Heart left ventricle (tissue), 16 donors: ENCODE data around the gene DIAPH3. TPM values are rescaled to one million over a fixed set of nuclear protein-coding genes. Genes with fewer than 3 reads are reported as not detected.

ENCODE experiments used
- ATAC-seq, 4 donors: fragments of 200-7000 bp; cut with Tn5 transposase; one replicate each; pipeline ENCODE4 v1.9.1; 2020 to 2022; ENCODE audit warnings: moderate library complexity in 4 of 4, mild to moderate bottlenecking in 3 of 4, moderate number of reproducible peaks in 1 of 4
- DNase-seq, 5 donors: peaks; one replicate each; pipeline ENCODE4 v3.0.0-alpha.2; 2020
- H3K27ac ChIP-seq, 12 donors: fragments of 200-600 bp; sonication (generic) in 4 of 12; one replicate each; pipeline versions ENCODE4 v1.5.0 to v1.8.0; 2016 to 2022; ENCODE audit warnings: mild to moderate bottlenecking in 2 of 12
- H3K27me3 ChIP-seq, 9 donors: fragments of 200-600 bp; sonication (generic) in 2 of 9; one replicate each; pipeline versions ENCODE4 v1.5.1 to v1.8.0; 2016 to 2022; ENCODE audit warnings: mild to moderate bottlenecking in 3 of 9
- H3K36me3 ChIP-seq, 9 donors: fragments of 200-600 bp; sonication (generic) in 2 of 9; one replicate each; pipeline versions ENCODE4 v1.5.0 to v1.8.0; 2018 to 2022; ENCODE audit warnings: mild to moderate bottlenecking in 2 of 9
- H3K4me1 ChIP-seq, 12 donors: fragments of 200-600 bp; sonication (generic) in 4 of 12; one replicate each; pipeline versions ENCODE4 v1.5.0 to v1.8.0; 2016 to 2022; ENCODE audit warnings: mild to moderate bottlenecking in 3 of 12
- H3K4me3 ChIP-seq, 12 donors: fragments of 200-600 bp; sonication (generic) in 4 of 12; one replicate each; pipeline versions ENCODE4 v1.5.0 to v1.8.0; 2017 to 2022; ENCODE audit warnings: mild to moderate bottlenecking in 9 of 12, moderate library complexity in 4 of 12
- H3K9me3 ChIP-seq, 12 donors: fragments of 200-600 bp; sonication (generic) in 4 of 12; one replicate each; pipeline versions ENCODE4 v1.5.0 to v1.8.0; 2016 to 2022; ENCODE audit warnings: mild to moderate bottlenecking in 1 of 12
- POLR2A ChIP-seq, 2 donors: fragments of 450-650 bp; IDR thresholded peaks; one replicate each; pipeline ENCODE4 v1.6.1; 2017; ENCODE audit warnings: antibody characterized with exemption in 2 of 2, mild to moderate bottlenecking in 2 of 2, moderate library complexity in 2 of 2
- WGBS, 4 donors: extraction: QIAGEN DNeasy Blood & Tissue Kit in 2 of 4; methylation state at CpG; one replicate each; pipeline versions ENCODE4 v1.1.5 to v1.1.7; 2013 to 2018; 5-methylcytosine and 5-hydroxymethylcytosine counted together
- intact Hi-C, 10 donors: fragments of 100-400 bp; cut with DNase I; formaldehyde crosslinking; loops; one replicate each; pipeline versions ENCODE4 v1.11.1 to v1.14.2; 2022
- polyA plus RNA-seq, 2 donors: library from polyadenylated mRNA; stranded (reverse); fragments of 200-250 nt; gene quantifications; one replicate each; pipeline ENCODE4 v1.2.3, GENCODE V29; 2013
- total RNA-seq, 9 donors: library from RNA; depleted of rRNA in 2 of 9; stranded (reverse); fragments of >200 nt in 2 of 9; fragmentation: NEBNext Ultra II Directional in 3 of 9; extraction: Animal tissue kit (Norgen Biotek cat#: 25700) in 3 of 9; gene quantifications; one replicate each; pipeline versions ENCODE4 v1.1.0 to v1.2.4, GENCODE V29; 2016 to 2023
- TF ChIP-seq, protein P1 (sequence below), 12 donors: fragments of 200-600 bp; sonication (generic) in 4 of 12; IDR thresholded peaks; one replicate each; pipeline versions ENCODE4 v1.5.0 to v1.8.0; 2018 to 2022; ENCODE audit warnings: antibody characterized with exemption in 12 of 12, mild to moderate bottlenecking in 5 of 12
- donor health status: ischemic (EF 13 %, LVEDD 7.1; RV severe dilation, severe dysfunction).
- donor health status: healthy with polysubstance abuse.
- donor health status: DM: no; HTN: yes; CAD: no.
- donor health status: DM: no; HTN: no; CAD: no.
- donor health status: ischemic (EF 25% LVEDD 6.9; RV normal size, moderate dysfunction).
- donor health status: ischemic (EF 25% LVEDD 5.7; RV mildly dilated, moderate dysfunction).
- donor health status: healthy.
- donor health status: DM: yes; HTN: yes; CAD: no.
- donor health status: ischemic (EF 35%, LVEDD 5.7; RV mildly dilated, moderate dysfunction).
- donor health status: nonischemic (EF 11% LVEDD 7.7; RV severe dilation, severe dysfunction).
- donor health status: DM: yes; HTN: yes; CAD: no.
- donor health status: PGD.
- donor health status: ischemic (EF 29% LVEDD 5.4; RV normal size, mild dysfunction).
- donor health status: nonischemic (EF 23%, LVEDD 6.1; RV moderate dilation, normal function).

The DIAPH3 gene
- total and polyA plus RNA-seq, 11 donors = 0.03 to 3.2 (median 0.19) TPM

DNA sequence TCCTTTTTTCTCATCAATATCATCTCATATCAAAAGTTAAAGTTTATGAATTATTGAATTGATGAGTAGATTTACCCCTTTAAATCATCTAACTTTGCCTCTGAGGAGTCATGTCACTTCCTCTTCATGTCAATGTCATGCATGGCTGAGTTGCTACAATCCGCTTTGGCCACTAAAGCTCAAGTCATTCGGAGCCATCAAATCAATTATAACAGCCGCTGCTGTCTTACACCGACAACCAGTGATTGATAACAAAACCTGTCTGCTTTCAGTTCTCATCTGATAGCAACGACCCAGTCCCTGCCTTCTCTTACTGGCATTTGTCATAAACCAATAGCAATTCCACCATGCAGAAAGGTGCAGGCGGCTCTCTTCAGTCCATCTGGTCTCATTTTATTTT lies 429.3 kb downstream of the DIAPH3 start:
- DNase-seq = no peak
- no peaks in the 10 kb centered on the region for H3K27me3 ChIP-seq
- ATAC-seq = no peak
- H3K9me3 ChIP-seq = no peaks in the 10 kb centered on the region
- WGBS, 4 donors = 66 to 72% (median 70%) methylated on average over 6 of the region's 6 CpGs
- TF ChIP-seq, protein P1, sequence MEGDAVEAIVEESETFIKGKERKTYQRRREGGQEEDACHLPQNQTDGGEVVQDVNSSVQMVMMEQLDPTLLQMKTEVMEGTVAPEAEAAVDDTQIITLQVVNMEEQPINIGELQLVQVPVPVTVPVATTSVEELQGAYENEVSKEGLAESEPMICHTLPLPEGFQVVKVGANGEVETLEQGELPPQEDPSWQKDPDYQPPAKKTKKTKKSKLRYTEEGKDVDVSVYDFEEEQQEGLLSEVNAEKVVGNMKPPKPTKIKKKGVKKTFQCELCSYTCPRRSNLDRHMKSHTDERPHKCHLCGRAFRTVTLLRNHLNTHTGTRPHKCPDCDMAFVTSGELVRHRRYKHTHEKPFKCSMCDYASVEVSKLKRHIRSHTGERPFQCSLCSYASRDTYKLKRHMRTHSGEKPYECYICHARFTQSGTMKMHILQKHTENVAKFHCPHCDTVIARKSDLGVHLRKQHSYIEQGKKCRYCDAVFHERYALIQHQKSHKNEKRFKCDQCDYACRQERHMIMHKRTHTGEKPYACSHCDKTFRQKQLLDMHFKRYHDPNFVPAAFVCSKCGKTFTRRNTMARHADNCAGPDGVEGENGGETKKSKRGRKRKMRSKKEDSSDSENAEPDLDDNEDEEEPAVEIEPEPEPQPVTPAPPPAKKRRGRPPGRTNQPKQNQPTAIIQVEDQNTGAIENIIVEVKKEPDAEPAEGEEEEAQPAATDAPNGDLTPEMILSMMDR (IDR thresholded peaks at IDR 0.05) = no peak
- no peak for TF ChIP-seq POLR2A (IDR thresholded peaks at IDR 0.05)
- no peak overlapping the region for H3K27ac ChIP-seq
- intact Hi-C loops = no loop called here
- no peaks in the 10 kb centered on the region for H3K4me1 ChIP-seq
- no peaks in the 10 kb centered on the region for H3K36me3 ChIP-seq
- H3K4me3 ChIP-seq = no peak overlapping the region

DNA sequence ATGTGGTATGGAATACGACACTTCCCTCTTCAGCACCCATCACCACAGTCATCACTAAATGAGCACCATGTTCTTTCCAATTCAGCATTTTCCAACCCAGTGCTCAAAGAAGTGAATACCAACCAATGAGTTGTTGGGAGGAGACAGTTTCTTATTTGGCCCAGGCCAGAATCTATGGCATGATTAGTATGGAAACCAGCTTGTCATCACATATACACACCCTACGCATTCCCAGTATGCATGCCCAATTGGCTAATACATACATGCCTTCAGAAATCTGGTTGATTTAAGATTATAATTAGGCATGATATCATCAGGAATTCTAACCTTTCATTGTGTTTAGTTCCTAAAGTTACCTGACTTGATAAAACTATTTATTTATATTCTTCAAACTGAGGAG lies 430.0 kb downstream of the DIAPH3 start:
- Histone ChIP-seq H3K27me3 (no peaks in the 10 kb centered on the region), H3K27ac (no peak overlapping the region), H3K36me3 (no peaks in the 10 kb centered on the region), H3K9me3 (no peaks in the 10 kb centered on the region), H3K4me3 (no peak overlapping the region), H3K4me1 (no peaks in the 10 kb centered on the region)
- ATAC-seq (no peak), DNase-seq (no peak)
- WGBS, 4 donors = 92 to 98% (median 97%) methylated on average over 2 of the region's 2 CpGs
- TF ChIP-seq, protein P1 (IDR thresholded peaks at IDR 0.05) = no peak
- TF ChIP-seq POLR2A (IDR thresholded peaks at IDR 0.05) = no peak
- intact Hi-C loops = no loop called here

DNA sequence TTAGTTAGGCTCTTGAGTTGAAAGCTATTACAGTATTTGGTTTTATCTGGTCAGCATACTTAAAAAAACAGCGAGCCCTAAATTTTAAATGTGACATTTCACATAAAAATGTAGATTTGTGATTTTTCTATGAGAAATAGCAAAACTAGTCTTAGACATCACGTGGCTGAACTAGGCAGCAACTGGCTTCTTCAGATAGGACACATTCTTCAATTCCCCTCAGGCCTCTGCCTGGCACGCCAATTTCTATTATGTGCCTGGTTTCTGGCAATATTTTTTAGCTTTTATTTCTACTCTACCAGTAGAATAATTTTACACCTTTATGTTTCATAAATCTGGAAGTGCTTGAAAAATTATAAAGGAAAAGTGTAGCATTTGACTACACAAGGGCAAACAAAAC lies 433.7 kb downstream of the DIAPH3 start:
- H3K27ac ChIP-seq = no peak overlapping the region
- H3K9me3 ChIP-seq = no peaks in the 10 kb centered on the region
- no peak for DNase-seq
- no peaks in the 10 kb centered on the region for H3K36me3 ChIP-seq
- no peaks in the 10 kb centered on the region for H3K27me3 ChIP-seq
- no peaks in the 10 kb centered on the region for H3K4me1 ChIP-seq
- no peak overlapping the region for H3K4me3 ChIP-seq
- TF ChIP-seq, protein P1 (IDR thresholded peaks at IDR 0.05) = no peak
- no peak for TF ChIP-seq POLR2A (IDR thresholded peaks at IDR 0.05)
- WGBS, 4 donors = 78 to 90% (median 84%) methylated on average over 3 of the region's 3 CpGs
- intact Hi-C loops = no loop called here
- no peak for ATAC-seq

DNA sequence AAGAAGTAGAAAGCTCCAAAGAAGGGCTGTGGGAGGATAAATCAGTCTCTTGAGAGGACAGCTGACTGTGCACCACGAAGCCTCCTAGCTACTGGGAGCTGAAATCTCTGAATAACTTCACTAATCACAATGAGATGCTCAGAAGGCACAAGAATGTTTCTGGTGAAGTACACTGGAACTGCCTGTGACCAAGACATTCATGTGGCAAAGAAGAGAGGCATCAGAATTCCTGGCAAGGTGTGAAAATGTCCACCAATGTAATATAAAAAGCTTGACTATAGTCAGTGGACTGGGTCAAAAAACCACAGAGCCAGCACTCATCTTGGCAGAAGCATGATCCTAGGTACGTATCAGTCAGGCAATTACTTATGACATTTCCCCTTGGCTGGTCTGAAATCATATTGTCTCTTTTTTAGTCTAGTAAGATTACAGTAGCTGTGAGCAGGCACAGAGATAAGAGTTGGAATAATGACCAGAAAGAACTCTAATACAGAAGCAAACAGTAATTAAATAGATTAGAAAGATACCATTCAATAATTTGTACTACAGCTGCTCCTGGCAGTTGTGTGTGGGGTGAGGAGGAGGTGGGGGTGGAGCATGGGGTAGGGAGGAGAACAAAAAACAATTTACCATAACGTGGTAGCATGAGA lies 434.7 kb downstream of the DIAPH3 start:
- H3K36me3 ChIP-seq = no peaks in the 10 kb centered on the region
- intact Hi-C loops = no loop called here
- no peak overlapping the region for H3K27ac ChIP-seq
- TF ChIP-seq POLR2A (IDR thresholded peaks at IDR 0.05) = no peak
- TF ChIP-seq, protein P1 (IDR thresholded peaks at IDR 0.05) = no peak
- no peaks in the 10 kb centered on the region for H3K27me3 ChIP-seq
- no peak for DNase-seq
- ATAC-seq = no peak
- H3K9me3 ChIP-seq = no peaks in the 10 kb centered on the region
- H3K4me3 ChIP-seq = no peak overlapping the region
- H3K4me1 ChIP-seq = no peaks in the 10 kb centered on the region
- 54 to 63% (median 59%) methylated on average over 3 of the region's 3 CpGs for WGBS, 4 donors
